ENCODE data around the gene DCX.

DCX gene

GRCh38 chrX:111349934-111350333 is 62.1 kb downstream of the DCX start:
- no peak for TF ChIP-seq EGR1 (IDR thresholded peaks at IDR 0.05)
- no peak for TF ChIP-seq TEAD4 (IDR thresholded peaks at IDR 0.05)
- TF ChIP-seq FOXM1 (IDR thresholded peaks at IDR 0.05; ENCODE audit: borderline replicate concordance, low read depth) = no peak
- TF ChIP-seq CREB1 (IDR thresholded peaks at IDR 0.05; ENCODE audit: low read depth) = no peak
- TF ChIP-seq ZBTB7A (IDR thresholded peaks at IDR 0.05; ENCODE audit: low read depth) = no peak
- no peak for TF ChIP-seq NFIC (IDR thresholded peaks at IDR 0.05)
- no peak for TF ChIP-seq CEBPB (IDR thresholded peaks at IDR 0.05)
- TF ChIP-seq YY1 (IDR thresholded peaks at IDR 0.05; ENCODE audit: low read depth) = no peak
- no peak for TF ChIP-seq TCF12 (IDR thresholded peaks at IDR 0.05; ENCODE audit: low read depth)
- no peak for TF ChIP-seq REST (IDR thresholded peaks at IDR 0.05; ENCODE audit: low read depth)
- no peak for TF ChIP-seq RAD21 (IDR thresholded peaks at IDR 0.05; ENCODE audit: low read depth)
- no peak for TF ChIP-seq USF1 (IDR thresholded peaks at IDR 0.05)

DNA sequence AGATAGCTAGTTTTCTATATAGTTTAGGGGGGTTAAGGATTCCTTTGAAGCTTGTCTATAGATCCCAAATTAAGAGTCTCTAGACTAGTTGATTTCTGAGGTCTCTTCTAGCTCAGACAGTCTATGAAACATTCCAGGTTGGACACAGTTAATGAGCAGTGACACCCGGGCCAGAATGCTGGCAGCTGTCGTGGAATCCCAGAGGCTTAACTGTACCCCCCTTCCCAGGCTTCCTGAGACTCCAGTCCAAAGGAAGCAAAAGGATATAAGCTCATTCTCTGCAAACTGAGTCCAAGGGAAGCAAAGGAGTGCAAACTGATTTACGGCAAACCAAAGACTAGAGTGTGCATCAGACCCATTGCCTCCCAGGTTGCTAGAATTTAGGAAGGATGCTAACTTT is 62.9 kb downstream of the DCX start:
- TF ChIP-seq EP300 (IDR thresholded peaks at IDR 0.05; ENCODE audit: borderline replicate concordance) (no peak), FOXM1 (IDR thresholded peaks at IDR 0.05; ENCODE audit: borderline replicate concordance, low read depth) (no peak), YY1 (IDR thresholded peaks at IDR 0.05; ENCODE audit: low read depth) (no peak), CREB1 (IDR thresholded peaks at IDR 0.05; ENCODE audit: low read depth) (no peak), RAD21 (IDR thresholded peaks at IDR 0.05; ENCODE audit: low read depth) (no peak), ZBTB7A (IDR thresholded peaks at IDR 0.05; ENCODE audit: low read depth) (no peak)

- TF ChIP-seq NFIC (IDR thresholded peaks at IDR 0.05) (no peak), TAF1 (IDR thresholded peaks at IDR 0.05; ENCODE audit: low read depth) (no peak), EP300 (IDR thresholded peaks at IDR 0.05; ENCODE audit: borderline replicate concordance) (no peak), YY1 (IDR thresholded peaks at IDR 0.05; ENCODE audit: low read depth) (no peak), CREB1 (IDR thresholded peaks at IDR 0.05; ENCODE audit: low read depth) (no peak), ZBTB7A (IDR thresholded peaks at IDR 0.05; ENCODE audit: low read depth) (no peak), TEAD4 (IDR thresholded peaks at IDR 0.05) (no peak), FOXM1 (IDR thresholded peaks at IDR 0.05; ENCODE audit: borderline replicate concordance, low read depth) (no peak), RAD21 (IDR thresholded peaks at IDR 0.05; ENCODE audit: low read depth) (no peak), REST (IDR thresholded peaks at IDR 0.05; ENCODE audit: low read depth) (no peak), USF1 (IDR thresholded peaks at IDR 0.05) (no peak), CEBPB (IDR thresholded peaks at IDR 0.05) (no peak), TCF12 (IDR thresholded peaks at IDR 0.05; ENCODE audit: low read depth) (no peak)
- TF ChIP-seq, protein P1, sequence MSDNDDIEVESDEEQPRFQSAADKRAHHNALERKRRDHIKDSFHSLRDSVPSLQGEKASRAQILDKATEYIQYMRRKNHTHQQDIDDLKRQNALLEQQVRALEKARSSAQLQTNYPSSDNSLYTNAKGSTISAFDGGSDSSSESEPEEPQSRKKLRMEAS (IDR thresholded peaks at IDR 0.05) = no peak
Measured at GRCh38 chrX:111348429-111348828, 63.6 kb downstream of the DCX start.

GRCh38 chrX:111340054-111340453 is 71.9 kb downstream of the DCX start:
- TF ChIP-seq EP300 (IDR thresholded peaks at IDR 0.05; ENCODE audit: borderline replicate concordance) = no peak
- no peak for TF ChIP-seq USF1 (IDR thresholded peaks at IDR 0.05)
- no peak for TF ChIP-seq CREB1 (IDR thresholded peaks at IDR 0.05; ENCODE audit: low read depth)
- no peak for TF ChIP-seq EGR1 (IDR thresholded peaks at IDR 0.05)

GRCh38 chrX:111339212-111339611 is 72.8 kb downstream of the DCX start:
- TF ChIP-seq USF1 (IDR thresholded peaks at IDR 0.05) (no peak), TCF12 (IDR thresholded peaks at IDR 0.05; ENCODE audit: low read depth) (no peak), TEAD4 (IDR thresholded peaks at IDR 0.05) (no peak), EP300 (IDR thresholded peaks at IDR 0.05; ENCODE audit: borderline replicate concordance) (no peak), RAD21 (IDR thresholded peaks at IDR 0.05; ENCODE audit: low read depth) (no peak), FOXM1 (IDR thresholded peaks at IDR 0.05; ENCODE audit: borderline replicate concordance, low read depth) (no peak), NFIC (IDR thresholded peaks at IDR 0.05) (no peak), TAF1 (IDR thresholded peaks at IDR 0.05; ENCODE audit: low read depth) (no peak), CREB1 (IDR thresholded peaks at IDR 0.05; ENCODE audit: low read depth) (no peak), ZBTB7A (IDR thresholded peaks at IDR 0.05; ENCODE audit: low read depth) (no peak), CEBPB (IDR thresholded peaks at IDR 0.05) (no peak), EGR1 (IDR thresholded peaks at IDR 0.05) (no peak), REST (IDR thresholded peaks at IDR 0.05; ENCODE audit: low read depth) (no peak), YY1 (IDR thresholded peaks at IDR 0.05; ENCODE audit: low read depth) (no peak)
- TF ChIP-seq, protein P1 (IDR thresholded peaks at IDR 0.05) = no peak

Measured in Ishikawa (cell line).